Tibial nerve (tissue), 4 donors: Measurements from ENCODE around the gene UBE3D.

Experiments used
- EP300 ChIP-seq, 2 donors: sonication (generic); formaldehyde crosslinking; IDR thresholded peaks; one replicate each; pipeline ENCODE4 v1.6.1; 2017; ENCODE audit warnings: antibody characterized with exemption in 2 of 2, mild to moderate bottlenecking in 1 of 2
- POLR2A ChIP-seq, 2 donors: fragments of 450-650 bp; IDR thresholded peaks; one replicate each; pipeline ENCODE4 v1.6.1; 2017; ENCODE audit warnings: antibody characterized with exemption in 2 of 2, mild to moderate bottlenecking in 2 of 2, moderate library complexity in 2 of 2
- TF ChIP-seq, protein P1 (sequence below), 5 experiments: fragments of 200-600 bp in 3 of 5; fragments of 450-650 bp in 2 of 5; sonication (generic) in 3 of 5; IDR thresholded peaks; one replicate each; pipeline ENCODE4 v1.5.1; 2016 to 2019; ENCODE audit warnings: antibody characterized with exemption in 5 of 5, mild to moderate bottlenecking in 3 of 5, moderate library complexity in 2 of 5

GRCh38 chr6:82862543-82862942 lies 203.1 kb downstream of the UBE3D start:
- TF ChIP-seq POLR2A (IDR thresholded peaks at IDR 0.05) (no peak), EP300 (IDR thresholded peaks at IDR 0.05) (no peak)
- TF ChIP-seq, protein P1, sequence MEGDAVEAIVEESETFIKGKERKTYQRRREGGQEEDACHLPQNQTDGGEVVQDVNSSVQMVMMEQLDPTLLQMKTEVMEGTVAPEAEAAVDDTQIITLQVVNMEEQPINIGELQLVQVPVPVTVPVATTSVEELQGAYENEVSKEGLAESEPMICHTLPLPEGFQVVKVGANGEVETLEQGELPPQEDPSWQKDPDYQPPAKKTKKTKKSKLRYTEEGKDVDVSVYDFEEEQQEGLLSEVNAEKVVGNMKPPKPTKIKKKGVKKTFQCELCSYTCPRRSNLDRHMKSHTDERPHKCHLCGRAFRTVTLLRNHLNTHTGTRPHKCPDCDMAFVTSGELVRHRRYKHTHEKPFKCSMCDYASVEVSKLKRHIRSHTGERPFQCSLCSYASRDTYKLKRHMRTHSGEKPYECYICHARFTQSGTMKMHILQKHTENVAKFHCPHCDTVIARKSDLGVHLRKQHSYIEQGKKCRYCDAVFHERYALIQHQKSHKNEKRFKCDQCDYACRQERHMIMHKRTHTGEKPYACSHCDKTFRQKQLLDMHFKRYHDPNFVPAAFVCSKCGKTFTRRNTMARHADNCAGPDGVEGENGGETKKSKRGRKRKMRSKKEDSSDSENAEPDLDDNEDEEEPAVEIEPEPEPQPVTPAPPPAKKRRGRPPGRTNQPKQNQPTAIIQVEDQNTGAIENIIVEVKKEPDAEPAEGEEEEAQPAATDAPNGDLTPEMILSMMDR (IDR thresholded peaks at IDR 0.05), result no peak
